ENCODE data around the gene TMEM161B.
"Not testable (repeated sequence)": the region's sequence is repeated elsewhere in the genome, so short reads cannot be mapped to it uniquely, and the experiment has no call there.

- not testable (repeated sequence) for TF ChIP-seq CTCF (IDR thresholded peaks at IDR 0.05); CEBPB (IDR thresholded peaks at IDR 0.05); HDAC2 (IDR thresholded peaks at IDR 0.05); CHD4 (IDR thresholded peaks at IDR 0.05; ENCODE audit: borderline replicate concordance)
Measured at GRCh38 chr5:88189484-88189883, 79.2 kb downstream of the TMEM161B start.
